ENCODE data around the gene TMIGD2.
"Not testable (repeated sequence)": the region's sequence is repeated elsewhere in the genome, so short reads cannot be mapped to it uniquely, and the experiment has no call there.

GRCh38 chr19:4286141-4286540 lies 16.0 kb downstream of the TMIGD2 start:
- not testable (repeated sequence) for TF ChIP-seq POLR2A, CTCF (IDR thresholded peaks at IDR 0.05)

Data from body of pancreas (tissue), 4 donors.